ENCODE data around the gene MBD3.
"Not testable (repeated sequence)": the region's sequence is repeated elsewhere in the genome, so short reads cannot be mapped to it uniquely, and the experiment has no call there.

MBD3 gene

DNA sequence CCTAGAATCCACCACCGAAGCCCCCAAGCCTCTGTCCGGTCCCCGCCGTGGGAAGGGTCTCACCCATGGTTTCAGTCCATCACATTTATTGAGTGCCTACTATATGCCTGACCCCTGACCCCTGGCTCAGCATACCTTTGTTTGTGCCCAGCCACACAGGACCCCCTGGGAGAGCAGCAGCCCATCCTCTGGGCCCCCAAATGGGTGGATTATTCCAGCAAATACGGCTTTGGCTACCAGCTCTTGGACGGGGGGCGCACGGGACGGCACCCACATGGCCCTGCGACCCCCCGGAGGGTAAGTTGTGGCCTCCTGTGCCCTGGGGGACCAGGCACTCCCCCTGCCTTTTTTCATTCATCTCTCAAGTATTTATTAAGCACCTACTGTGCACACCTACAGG, 61.1 kb downstream of the MBD3 start:
- ATAC-seq: no peak
- TF ChIP-seq CSDC2 (CRISPR knock-in tag; IDR thresholded peaks at IDR 0.05): no peak
- TF ChIP-seq, protein P1, sequence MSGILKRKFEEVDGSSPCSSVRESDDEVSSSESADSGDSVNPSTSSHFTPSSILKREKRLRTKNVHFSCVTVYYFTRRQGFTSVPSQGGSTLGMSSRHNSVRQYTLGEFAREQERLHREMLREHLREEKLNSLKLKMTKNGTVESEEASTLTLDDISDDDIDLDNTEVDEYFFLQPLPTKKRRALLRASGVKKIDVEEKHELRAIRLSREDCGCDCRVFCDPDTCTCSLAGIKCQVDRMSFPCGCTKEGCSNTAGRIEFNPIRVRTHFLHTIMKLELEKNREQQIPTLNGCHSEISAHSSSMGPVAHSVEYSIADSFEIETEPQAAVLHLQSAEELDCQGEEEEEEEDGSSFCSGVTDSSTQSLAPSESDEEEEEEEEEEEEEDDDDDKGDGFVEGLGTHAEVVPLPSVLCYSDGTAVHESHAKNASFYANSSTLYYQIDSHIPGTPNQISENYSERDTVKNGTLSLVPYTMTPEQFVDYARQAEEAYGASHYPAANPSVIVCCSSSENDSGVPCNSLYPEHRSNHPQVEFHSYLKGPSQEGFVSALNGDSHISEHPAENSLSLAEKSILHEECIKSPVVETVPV (CRISPR knock-in tag; IDR thresholded peaks at IDR 0.05): no peak
- TF ChIP-seq BACH2 (CRISPR knock-in tag; IDR thresholded peaks at IDR 0.05; ENCODE audit: borderline replicate concordance): no peak
- TF ChIP-seq ARNTL (CRISPR knock-in tag; IDR thresholded peaks at IDR 0.05; ENCODE audit: borderline replicate concordance, low read depth): no peak
- TF ChIP-seq ZNF565 (CRISPR knock-in tag; conservative IDR thresholded peaks at IDR 0.05; ENCODE audit: low read depth): no peak
- TF ChIP-seq, protein P2, sequence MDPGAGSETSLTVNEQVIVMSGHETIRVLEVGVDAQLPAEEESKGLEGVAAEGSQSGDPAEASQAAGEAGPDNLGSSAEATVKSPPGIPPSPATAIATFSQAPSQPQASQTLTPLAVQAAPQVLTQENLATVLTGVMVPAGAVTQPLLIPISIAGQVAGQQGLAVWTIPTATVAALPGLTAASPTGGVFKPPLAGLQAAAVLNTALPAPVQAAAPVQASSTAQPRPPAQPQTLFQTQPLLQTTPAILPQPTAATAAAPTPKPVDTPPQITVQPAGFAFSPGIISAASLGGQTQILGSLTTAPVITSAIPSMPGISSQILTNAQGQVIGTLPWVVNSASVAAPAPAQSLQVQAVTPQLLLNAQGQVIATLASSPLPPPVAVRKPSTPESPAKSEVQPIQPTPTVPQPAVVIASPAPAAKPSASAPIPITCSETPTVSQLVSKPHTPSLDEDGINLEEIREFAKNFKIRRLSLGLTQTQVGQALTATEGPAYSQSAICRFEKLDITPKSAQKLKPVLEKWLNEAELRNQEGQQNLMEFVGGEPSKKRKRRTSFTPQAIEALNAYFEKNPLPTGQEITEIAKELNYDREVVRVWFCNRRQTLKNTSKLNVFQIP (CRISPR knock-in tag; IDR thresholded peaks at IDR 0.05; ENCODE audit: borderline replicate concordance, low read depth): no peak
- no peak for TF ChIP-seq ZC3H10 (CRISPR knock-in tag; IDR thresholded peaks at IDR 0.05)
- no peak for TF ChIP-seq TOX (CRISPR knock-in tag; IDR thresholded peaks at IDR 0.05; ENCODE audit: borderline replicate concordance)
- TF ChIP-seq ZNF70 (CRISPR knock-in tag; IDR thresholded peaks at IDR 0.05): no peak
- TF ChIP-seq, protein P3, sequence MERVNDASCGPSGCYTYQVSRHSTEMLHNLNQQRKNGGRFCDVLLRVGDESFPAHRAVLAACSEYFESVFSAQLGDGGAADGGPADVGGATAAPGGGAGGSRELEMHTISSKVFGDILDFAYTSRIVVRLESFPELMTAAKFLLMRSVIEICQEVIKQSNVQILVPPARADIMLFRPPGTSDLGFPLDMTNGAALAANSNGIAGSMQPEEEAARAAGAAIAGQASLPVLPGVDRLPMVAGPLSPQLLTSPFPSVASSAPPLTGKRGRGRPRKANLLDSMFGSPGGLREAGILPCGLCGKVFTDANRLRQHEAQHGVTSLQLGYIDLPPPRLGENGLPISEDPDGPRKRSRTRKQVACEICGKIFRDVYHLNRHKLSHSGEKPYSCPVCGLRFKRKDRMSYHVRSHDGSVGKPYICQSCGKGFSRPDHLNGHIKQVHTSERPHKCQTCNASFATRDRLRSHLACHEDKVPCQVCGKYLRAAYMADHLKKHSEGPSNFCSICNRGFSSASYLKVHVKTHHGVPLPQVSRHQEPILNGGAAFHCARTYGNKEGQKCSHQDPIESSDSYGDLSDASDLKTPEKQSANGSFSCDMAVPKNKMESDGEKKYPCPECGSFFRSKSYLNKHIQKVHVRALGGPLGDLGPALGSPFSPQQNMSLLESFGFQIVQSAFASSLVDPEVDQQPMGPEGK (CRISPR knock-in tag; IDR thresholded peaks at IDR 0.05; ENCODE audit: borderline replicate concordance): no peak
- no peak for TF ChIP-seq ESRRG (CRISPR knock-in tag; IDR thresholded peaks at IDR 0.05)
- TF ChIP-seq TCF4 (CRISPR knock-in tag; IDR thresholded peaks at IDR 0.05; ENCODE audit: borderline replicate concordance): no peak
- TF ChIP-seq, protein P4, sequence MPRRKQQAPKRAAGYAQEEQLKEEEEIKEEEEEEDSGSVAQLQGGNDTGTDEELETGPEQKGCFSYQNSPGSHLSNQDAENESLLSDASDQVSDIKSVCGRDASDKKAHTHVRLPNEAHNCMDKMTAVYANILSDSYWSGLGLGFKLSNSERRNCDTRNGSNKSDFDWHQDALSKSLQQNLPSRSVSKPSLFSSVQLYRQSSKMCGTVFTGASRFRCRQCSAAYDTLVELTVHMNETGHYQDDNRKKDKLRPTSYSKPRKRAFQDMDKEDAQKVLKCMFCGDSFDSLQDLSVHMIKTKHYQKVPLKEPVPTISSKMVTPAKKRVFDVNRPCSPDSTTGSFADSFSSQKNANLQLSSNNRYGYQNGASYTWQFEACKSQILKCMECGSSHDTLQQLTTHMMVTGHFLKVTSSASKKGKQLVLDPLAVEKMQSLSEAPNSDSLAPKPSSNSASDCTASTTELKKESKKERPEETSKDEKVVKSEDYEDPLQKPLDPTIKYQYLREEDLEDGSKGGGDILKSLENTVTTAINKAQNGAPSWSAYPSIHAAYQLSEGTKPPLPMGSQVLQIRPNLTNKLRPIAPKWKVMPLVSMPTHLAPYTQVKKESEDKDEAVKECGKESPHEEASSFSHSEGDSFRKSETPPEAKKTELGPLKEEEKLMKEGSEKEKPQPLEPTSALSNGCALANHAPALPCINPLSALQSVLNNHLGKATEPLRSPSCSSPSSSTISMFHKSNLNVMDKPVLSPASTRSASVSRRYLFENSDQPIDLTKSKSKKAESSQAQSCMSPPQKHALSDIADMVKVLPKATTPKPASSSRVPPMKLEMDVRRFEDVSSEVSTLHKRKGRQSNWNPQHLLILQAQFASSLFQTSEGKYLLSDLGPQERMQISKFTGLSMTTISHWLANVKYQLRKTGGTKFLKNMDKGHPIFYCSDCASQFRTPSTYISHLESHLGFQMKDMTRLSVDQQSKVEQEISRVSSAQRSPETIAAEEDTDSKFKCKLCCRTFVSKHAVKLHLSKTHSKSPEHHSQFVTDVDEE (CRISPR knock-in tag; IDR thresholded peaks at IDR 0.05): no peak
- TF ChIP-seq, protein P5, sequence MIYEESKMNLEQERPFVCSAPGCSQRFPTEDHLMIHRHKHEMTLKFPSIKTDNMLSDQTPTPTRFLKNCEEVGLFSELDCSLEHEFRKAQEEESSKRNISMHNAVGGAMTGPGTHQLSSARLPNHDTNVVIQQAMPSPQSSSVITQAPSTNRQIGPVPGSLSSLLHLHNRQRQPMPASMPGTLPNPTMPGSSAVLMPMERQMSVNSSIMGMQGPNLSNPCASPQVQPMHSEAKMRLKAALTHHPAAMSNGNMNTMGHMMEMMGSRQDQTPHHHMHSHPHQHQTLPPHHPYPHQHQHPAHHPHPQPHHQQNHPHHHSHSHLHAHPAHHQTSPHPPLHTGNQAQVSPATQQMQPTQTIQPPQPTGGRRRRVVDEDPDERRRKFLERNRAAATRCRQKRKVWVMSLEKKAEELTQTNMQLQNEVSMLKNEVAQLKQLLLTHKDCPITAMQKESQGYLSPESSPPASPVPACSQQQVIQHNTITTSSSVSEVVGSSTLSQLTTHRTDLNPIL (CRISPR knock-in tag; IDR thresholded peaks at IDR 0.05; ENCODE audit: low read depth): no peak
- TF ChIP-seq ZFP3 (CRISPR knock-in tag; IDR thresholded peaks at IDR 0.05): no peak
- TF ChIP-seq SNAI2 (CRISPR knock-in tag; IDR thresholded peaks at IDR 0.05): no peak
- no peak for TF ChIP-seq ZFP30 (CRISPR knock-in tag; IDR thresholded peaks at IDR 0.05)
- TF ChIP-seq RARB (CRISPR knock-in tag; IDR thresholded peaks at IDR 0.05): no peak
- no peak for TF ChIP-seq OSR1 (CRISPR knock-in tag; IDR thresholded peaks at IDR 0.05)
- no peak for TF ChIP-seq ZNF8 (CRISPR knock-in tag; IDR thresholded peaks at IDR 0.05)

DNA sequence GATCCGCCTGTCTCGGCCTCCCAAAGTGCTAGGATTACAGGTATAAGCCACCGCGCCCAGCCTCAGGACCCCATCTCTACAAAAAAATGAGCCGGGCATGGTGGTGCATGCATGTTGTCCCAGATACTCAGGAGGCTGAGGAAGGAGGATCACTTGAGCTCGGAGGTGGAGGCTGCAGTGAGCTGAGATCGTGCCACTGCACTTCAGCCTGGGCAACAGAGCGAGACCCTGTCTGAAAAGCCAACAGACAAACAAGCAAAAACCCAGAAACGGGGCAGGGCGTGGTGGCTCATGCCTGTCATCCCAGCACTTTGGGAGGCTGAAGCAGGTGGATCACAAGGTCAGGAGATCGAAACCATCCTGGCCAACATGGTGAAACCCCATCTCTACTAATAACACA, 61.8 kb downstream of the MBD3 start:
- not testable (repeated sequence) for ATAC-seq

DNA sequence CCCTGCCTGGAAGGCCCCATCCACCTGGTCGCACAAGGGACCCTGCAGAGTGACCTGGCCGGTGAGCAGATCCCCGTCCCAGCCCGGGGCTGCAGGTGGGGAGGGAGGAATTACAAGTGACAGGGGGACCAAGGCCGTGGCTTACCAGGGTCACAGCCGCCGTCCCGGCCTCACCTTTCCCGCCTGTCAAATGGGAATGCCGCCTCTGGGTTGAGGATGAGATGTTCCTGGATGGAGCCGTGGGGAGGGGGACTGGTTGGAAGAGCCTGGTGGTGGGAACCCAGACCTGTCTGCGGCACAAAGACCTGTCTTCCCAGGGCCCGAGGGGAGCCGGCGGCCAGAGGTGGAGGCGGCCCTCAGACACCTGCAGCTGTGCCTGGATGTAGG, 63.2 kb downstream of the MBD3 start:
- no peak for ATAC-seq
- no peak for TF ChIP-seq ZFP3 (CRISPR knock-in tag; IDR thresholded peaks at IDR 0.05)
- no peak for TF ChIP-seq ZNF565 (CRISPR knock-in tag; conservative IDR thresholded peaks at IDR 0.05; ENCODE audit: low read depth)
- TF ChIP-seq, protein P3 (CRISPR knock-in tag; IDR thresholded peaks at IDR 0.05; ENCODE audit: borderline replicate concordance): no peak
- TF ChIP-seq, protein P4 (CRISPR knock-in tag; IDR thresholded peaks at IDR 0.05): no peak
- no peak for TF ChIP-seq CSDC2 (CRISPR knock-in tag; IDR thresholded peaks at IDR 0.05)
- no peak for TF ChIP-seq BACH2 (CRISPR knock-in tag; IDR thresholded peaks at IDR 0.05; ENCODE audit: borderline replicate concordance)
- TF ChIP-seq ZFP30 (CRISPR knock-in tag; IDR thresholded peaks at IDR 0.05): no peak
- TF ChIP-seq SNAI2 (CRISPR knock-in tag; IDR thresholded peaks at IDR 0.05): no peak
- no peak for TF ChIP-seq PPARA (CRISPR knock-in tag; IDR thresholded peaks at IDR 0.05; ENCODE audit: borderline replicate concordance)
- TF ChIP-seq RARB (CRISPR knock-in tag; IDR thresholded peaks at IDR 0.05): no peak
- TF ChIP-seq, protein P1 (CRISPR knock-in tag; IDR thresholded peaks at IDR 0.05): no peak
- no peak for TF ChIP-seq GLIS3 (CRISPR knock-in tag; IDR thresholded peaks at IDR 0.05)
- no peak for TF ChIP-seq ARNTL (CRISPR knock-in tag; IDR thresholded peaks at IDR 0.05; ENCODE audit: borderline replicate concordance, low read depth)
- no peak for TF ChIP-seq OSR1 (CRISPR knock-in tag; IDR thresholded peaks at IDR 0.05)
